ENCODE results near the gene TMEM82.

Gene TMEM82

DNA sequence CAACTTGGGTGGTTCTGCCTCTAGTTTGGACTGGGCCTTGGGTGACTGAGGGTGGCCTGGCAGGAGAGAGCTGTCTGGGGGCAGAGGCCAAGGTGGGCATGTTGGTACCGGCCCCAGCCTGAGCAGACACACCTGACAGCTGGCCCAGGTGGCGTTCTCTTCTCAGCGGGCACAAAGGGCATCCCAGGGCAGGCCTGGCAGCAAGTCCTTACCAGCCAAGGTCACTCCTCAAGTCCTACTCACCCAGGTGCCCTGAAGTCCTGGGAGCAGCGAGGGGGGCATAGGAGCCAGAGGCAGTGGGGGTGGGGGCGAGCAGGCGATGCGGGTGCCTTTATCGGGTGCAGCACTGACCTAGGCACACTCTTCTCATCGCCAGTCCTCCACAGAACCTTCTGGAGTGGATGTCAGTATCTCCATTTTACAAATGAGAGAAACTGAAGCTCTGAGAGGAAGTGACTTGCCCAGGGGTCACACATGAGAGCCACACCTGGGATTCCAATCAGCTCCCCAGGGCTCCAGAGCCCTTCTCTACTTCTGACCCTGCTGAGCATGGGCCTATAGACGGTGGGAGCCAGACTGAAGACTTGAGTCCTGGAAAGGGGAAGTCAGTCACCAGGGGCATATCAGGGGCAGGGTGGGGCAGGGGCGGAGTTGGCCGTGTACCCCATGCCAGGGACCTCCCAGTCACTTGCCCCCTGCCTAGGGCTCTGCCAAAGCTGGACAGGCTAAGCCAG is 6.8 kb upstream of the TMEM82 start:
- DNase-seq (ENCODE audit: low read depth in 2 of 3, low spot score in 2 of 3), result no peak

DNA sequence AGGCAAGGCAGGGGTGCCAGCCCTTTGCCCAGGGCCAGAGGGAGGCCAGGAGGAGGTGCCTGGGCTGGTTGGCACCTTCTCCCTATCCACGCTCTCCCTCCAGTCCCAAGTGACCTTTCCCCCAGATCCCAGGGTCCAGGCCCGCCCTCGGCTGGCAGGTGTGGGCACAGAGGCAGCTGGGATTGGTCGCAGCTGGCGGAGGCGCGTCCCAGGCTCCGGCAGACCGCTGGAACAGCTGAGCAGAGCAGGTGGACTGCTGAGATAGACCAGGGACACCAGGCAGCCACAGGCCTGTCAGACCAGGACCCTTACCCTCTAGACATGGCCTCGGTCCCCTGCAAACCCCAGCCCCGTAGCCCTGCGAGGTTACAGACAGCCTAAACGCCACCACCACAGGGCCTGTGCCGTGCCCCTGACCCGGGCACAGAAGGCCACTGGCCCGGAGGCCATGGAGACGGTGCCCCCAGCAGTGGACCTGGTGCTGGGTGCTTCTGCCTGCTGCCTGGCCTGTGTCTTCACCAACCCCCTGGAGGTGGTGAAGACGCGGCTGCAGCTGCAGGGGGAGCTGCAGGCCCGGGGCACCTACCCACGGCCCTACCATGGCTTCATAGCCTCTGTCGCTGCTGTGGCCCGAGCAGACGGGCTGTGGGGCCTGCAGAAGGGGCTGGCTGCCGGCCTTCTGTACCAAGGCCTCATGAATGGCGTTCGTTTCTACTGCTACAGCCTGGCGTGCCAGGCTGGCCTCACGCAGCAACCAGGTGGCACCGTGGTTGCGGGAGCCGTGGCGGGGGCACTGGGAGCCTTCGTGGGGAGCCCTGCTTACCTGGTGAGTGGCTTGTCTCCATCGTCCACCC is 6.0 kb upstream of the TMEM82 start, which contains the start of gene SLC25A34:
TSS of gene SLC25A34 (plus strand) at position 221 of the 854 bp plus-strand sequence. CDS start at position 449, 228 bp downstream.
- no peak for DNase-seq (ENCODE audit: low read depth in 2 of 3, low spot score in 2 of 3)

DNA sequence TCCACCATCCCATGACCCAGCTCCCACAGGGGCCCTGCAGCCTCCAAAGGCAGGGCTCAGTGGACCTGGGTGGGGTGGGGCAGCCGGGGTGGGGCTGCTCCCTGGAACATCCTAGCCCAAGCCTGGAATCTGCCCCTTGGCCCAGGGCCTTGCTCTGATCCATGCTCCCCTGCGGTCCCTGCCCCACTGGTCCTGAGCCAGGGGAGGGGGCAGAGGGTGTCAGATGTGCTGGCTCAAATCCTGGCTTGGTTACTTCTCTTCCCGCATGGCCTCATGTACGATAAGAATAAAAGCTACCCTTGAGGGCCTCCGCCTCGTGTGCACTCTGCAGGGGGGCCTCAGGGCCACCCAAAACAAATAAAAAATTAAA is 5.4 kb upstream of the TMEM82 start:
- DNase-seq (ENCODE audit: low read depth in 2 of 3, low spot score in 2 of 3), result no peak

DNA sequence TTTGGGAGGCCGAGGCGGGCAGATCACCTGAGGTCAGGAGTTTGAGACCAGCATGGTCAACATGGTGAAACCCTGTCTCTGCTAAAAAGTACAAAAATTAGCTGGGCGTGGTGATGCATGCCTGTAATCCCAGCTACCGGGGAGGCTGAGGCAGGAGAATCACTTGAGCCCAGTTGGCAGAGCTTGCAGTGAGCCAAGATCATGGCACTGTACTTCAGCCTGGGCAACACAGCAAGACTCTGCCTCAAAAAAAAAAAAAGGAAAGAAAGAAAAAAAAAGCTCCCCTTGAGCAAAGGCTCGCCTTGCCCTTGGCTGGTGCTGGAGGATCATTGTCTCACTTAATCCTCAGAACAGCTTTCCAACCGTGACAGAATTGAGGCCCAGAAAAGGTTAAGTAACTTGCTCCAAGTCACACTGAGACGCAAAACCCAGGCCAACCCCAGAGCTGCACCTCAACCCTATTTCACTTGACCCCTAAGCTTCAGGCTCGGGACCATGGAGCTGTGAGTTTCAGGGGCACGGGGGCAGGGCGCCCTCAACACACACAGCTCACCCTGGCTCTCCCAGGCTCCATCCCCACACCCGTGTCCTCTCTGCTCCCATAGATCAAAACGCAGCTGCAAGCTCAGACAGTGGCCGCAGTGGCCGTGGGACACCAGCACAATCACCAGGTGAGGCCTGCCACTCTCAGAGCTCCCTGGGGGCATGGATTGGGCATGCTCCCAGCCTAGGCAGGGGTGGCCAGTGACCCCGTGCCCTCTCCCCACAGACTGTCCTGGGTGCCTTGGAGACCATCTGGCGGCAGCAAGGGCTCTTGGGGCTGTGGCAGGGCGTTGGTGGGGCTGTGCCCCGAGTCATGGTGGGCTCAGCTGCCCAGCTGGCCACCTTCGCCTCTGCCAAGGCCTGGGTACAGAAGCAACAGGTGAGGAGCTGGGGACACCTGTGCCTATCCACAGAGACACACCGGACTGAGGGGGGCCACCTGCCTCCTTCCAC is 4.7 kb upstream of the TMEM82 start:
- no peak for DNase-seq (ENCODE audit: low read depth in 2 of 3, low spot score in 2 of 3)

DNA sequence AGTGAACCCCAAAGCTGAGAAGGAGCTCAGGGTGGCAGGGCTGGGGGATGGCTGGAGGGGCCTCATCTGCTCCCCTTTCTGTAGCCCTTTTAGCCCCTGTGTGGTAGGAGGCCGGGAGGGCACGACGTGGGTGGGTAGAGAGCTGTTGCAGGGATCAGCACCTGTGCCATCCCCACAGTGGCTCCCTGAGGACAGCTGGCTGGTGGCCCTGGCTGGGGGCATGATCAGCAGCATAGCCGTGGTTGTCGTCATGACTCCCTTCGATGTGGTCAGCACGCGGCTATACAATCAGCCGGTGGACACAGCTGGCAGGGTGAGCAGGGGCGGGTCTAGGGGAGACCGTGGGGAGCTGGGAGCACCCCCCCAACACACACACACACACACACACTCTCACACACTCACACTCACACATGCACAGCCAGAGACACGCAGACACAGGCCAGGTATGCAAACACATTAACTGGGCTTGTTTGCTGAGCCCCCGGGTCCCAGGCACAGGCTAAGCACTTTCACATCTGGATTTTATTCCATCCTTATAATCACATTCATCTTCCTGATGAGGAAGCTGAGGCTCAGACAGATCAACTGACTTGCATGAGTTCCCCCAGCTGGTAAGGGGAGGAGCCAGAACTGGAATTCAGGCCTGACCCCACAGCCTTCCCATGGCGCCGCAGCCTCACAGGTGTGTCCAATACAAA is 3.7 kb upstream of the TMEM82 start:
- DNase-seq (ENCODE audit: low read depth in 2 of 3, low spot score in 2 of 3), result no peak

DNA sequence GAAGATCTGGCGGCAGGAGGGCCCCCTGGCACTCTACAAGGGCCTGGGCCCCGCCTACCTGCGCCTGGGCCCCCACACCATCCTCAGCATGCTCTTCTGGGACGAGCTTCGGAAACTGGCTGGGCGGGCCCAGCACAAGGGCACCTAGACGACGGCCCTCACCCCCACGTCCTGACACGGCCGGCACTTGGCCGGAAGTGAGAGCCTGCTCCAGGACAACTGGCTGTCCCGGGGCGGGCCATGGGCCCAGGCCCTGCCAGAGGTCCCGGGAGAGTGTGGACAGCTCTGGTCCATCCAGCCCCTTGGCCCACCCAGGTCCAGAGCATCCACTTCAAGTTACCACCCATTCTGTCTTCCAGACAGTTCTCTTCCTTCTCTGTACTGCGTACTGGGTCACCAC is 3.0 kb upstream of the TMEM82 start:
- no peak for DNase-seq (ENCODE audit: low read depth in 2 of 3, low spot score in 2 of 3)

DNA sequence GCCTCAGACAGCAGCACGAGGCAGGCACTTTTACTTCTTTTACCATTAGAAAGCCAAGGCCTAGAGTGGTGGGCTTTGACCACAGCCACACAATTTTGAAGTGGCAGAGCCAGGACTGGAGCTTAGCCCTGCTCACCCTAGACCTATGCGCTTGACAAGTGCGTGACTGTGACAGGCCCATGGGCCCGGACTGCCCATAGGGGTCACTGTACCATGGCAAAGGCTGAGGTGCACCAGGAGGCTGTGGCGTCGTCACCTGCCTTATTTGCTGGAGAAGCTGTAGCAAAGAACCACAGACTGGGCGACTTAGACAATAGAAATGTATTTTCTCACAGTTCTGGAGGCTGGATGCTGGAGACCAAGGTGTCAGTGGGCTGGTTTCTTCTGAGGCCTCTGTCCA is 2.6 kb upstream of the TMEM82 start:
- no peak for DNase-seq (ENCODE audit: low read depth in 2 of 3, low spot score in 2 of 3)

DNA sequence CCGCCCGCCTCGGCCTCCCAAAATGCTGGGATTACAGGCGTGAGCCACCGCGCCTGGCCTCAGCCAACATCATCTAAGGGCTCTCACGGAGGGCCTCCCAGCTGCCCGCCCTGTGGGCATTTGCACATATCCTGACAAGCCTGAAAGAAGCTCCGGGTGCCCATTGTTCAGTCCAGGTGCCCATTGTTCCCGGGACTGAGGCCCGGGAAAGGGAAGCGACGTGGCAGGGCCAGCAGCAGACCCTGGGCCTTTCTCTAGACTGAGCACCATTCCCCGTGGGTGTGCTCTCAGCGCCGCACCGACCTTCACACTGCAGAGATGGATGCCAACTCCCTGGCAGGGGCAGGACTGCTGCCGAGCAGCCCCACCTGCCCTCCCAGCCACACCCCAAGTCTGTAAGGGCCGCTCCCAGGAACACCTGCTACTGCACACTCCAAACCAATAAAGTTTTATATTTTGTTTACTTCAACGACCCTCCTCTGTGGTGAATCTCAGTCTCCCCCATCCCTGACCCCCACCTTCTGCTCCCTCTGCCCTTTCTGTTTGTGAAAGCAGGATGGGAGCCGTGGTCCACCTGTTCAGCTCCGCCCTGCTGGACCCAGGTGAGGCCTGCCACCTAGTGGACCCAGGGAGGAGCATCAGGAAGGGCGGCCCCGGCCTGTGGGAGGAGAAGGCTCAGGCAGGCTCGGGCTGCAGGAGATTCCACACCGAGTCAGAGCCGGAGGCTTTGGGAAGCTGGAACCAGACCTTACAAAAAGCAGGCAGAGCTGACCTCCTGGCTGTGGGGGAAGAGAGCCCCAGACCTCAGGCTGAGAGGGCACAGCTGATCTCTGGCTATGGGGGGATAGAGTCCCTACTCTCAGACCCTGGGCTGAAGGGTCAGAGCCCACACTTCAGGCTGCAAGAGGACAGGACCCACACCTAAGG is 1.1 kb upstream of the TMEM82 start:
- DNase-seq (ENCODE audit: low read depth in 2 of 3, low spot score in 2 of 3), result peak; percentile 33 to 45 (median 34)

DNA sequence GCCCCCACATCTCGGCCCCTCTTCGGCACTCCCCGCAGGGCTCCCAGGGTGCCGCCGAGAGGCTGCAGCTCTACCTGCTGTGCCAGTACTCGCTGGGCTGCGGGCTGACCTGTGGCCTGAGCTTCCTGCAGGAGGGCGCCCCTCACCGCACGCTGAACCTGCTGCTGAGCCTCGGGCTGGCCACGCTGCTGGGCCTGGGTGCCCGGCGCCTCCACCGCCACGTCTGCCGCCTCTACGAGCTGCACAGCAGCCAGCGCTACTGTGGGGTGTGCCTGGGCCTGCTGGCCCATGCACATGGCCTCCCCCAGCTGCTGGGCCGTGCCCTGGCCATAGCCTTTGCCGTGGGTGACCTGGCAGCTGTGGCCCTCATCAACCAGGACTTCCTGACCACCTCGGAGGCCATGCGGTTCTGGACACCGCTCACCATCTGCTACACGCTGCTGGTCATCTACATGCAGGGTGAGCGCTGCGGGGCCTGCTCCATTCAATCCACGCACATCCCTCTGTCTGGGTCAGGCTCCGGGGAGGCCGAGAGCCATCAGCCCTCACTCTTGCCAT is 1.9 kb downstream of the TMEM82 start:
- no peak for DNase-seq (ENCODE audit: low read depth in 2 of 3, low spot score in 2 of 3)

DNA sequence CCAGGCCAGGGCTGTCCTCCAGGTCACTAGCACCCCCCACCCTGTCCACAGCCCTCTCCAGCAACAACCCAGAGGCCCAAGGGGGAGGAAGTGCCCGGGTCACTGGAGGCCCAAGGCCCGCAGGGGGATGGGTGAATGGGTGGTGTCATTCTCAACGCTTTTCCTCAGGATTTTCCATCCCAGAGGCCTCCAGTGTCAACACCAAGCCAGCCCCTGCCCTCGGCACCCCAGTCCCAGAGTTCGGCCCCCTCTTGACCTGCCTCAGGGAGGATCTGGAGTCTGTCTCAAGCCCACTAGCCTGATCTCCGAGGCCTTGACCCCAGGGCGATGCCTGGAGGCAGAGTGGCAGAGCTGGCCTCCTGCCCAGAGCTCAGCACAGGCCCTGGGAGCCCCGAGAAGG is 5.1 kb downstream of the TMEM82 start:
- no peak for DNase-seq (ENCODE audit: low read depth in 2 of 3, low spot score in 2 of 3)

DNA sequence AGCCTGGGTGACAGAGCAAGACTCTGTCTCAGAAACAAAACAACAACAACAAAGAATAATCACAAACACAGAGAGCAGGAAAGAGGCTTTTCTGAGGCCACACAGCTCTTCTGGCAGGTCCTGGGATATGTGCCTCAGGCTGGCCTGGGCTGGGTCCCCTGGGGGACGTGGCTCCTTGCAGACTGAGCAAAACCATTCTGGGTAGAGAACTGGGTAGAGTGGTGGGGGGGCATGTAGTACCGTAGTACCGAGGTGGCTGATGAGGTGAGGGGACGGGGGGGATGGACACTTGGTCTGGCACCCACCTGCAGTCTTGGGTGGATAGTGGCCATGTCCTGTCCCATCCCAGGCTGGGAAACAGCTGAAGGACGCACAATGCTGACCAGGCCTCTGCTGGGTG is 6.0 kb downstream of the TMEM82 start:
- no peak for DNase-seq (ENCODE audit: low read depth in 2 of 3, low spot score in 2 of 3)

DNA sequence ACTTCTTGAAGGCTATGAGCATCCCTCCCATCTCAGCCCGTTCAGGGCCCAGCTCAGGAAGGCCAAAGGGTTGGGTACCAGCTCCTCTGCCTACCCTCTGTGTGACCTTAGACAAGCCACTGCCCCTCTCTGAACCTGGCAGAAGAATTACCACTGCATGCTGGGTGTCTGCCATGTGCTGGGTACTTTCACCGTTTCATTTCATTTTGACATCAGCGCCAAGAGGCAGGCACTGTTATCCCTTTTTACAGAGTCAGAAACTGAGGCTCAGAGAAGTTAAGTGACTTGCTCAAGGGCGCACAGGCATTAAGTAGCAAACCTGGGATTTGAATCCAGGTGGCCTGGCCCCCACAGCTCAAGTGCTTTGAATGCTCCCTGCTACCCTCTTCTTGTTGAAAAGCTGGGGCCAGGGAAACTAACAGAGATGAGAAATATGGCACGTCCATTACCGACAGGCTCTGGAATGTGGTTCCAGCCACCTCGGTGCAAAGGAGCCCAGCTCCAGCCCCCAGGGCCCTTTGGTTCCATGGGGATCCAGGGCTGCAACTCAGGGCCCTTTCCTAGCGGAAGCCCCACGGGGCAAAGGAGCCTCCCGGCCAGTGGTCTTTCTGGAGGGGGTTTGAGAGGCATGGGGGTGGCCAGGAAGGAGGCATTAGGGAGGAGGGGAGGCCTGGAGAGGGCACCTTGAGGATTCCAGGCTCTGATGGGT is 6.5 kb downstream of the TMEM82 start:
- no peak for DNase-seq (ENCODE audit: low read depth in 2 of 3, low spot score in 2 of 3)

DNA sequence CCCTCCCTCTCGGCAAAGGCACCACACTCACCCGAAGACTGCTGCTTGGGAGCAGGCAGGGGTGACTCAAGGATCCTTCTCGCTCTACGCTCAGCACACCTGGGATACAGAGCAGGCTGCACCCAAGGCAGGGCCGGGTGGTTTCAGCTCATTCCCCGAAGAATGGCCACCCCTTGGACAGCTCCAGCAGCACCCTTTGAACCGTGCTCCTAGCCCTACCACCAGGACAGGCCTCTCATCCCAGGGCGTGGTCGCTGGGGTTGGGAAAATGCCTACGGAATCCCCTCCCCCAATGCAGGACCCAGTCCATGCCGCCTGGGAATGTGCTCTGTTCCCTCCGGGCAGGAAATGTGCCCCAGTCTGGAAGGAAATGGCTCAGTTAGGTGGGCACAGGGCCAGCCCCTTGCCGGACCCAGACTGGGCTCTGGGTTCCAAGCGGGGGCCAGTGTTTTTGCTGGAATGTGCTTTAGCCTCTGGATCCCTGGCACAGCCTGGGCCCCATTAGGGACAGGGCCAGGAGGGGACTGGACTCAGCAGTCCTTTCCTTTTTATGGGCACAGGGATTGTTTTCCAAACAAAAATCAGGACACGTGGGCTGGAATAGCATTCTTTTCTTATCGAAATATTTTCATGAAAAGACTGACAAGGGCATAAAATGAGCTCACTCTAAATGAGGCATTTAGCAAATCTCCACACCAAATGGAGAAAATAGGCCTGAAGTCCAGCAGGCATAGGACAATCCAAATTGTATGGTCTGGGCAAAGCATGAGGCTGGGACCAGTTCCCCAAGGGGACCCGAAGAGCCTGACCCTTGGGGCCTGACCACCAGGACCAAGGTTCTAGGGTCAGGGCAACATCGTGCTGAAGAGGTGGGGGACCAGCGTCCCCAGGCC is 7.3 kb downstream of the TMEM82 start:
- DNase-seq (ENCODE audit: low read depth in 2 of 3, low spot score in 2 of 3), result no peak

DNA sequence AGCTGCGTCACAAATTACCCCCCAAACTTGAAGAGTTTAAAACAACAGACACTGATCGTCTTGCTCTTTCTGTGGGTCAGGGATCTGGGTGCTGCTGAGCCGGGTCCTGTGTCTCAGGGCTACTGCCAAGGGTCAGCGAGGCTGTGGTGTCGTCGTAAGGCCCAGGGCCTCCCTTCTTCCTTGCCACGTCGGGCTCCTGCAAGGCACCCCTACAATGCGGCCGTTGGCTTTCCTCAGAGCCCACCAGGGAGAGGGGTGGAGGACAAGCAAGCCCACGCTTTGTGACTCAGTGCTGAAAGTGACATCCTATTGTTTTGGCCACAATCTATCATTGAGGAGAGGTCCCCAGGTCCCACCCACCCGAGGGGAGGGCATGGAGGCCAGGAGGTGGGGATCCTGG is 8.6 kb downstream of the TMEM82 start:
- no peak for DNase-seq (ENCODE audit: low read depth in 2 of 3, low spot score in 2 of 3)

DNA sequence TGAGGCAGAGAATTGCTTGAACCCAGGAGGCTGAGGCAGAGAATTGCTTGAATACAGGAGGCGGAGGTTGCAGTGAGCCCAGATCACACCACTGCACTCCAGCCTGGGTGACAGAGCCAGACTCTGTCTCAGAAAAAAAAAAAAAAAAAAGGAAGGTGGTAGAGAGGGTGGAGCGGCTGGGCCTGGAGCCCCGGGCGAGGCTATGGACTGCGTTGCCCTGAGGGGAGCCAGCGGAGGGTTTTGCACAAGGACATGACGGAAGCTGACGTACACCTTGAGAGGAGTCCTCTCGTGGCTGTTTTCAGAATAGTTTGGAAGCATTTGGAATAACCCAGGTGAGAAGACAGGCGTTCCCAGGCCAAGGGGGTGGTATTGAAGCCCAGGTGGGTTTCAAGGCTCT is 9.4 kb downstream of the TMEM82 start:
- DNase-seq (ENCODE audit: low read depth in 2 of 3, low spot score in 2 of 3), result no peak

DNA sequence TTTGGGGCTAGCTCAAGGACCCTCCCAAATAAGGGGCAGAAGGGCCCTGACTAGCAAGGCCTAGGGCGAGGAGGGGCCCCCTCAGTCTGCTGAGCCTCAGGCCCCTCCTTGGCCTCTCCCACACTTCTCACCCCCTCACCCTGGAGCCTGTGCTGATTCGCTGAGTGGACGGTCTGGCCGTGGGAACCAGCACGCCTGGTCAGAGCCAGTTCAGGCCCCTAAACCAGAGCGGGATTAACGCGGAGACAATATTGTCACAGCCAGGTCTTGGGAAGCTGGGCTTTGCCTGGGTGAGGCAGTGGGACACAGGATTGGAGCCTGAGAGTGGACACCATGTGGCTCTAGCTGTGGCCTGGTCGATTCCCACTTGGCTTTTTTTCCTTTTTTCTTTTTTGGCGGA is 11.5 kb downstream of the TMEM82 start:
- no peak for DNase-seq (ENCODE audit: low read depth in 2 of 3, low spot score in 2 of 3)

DNA sequence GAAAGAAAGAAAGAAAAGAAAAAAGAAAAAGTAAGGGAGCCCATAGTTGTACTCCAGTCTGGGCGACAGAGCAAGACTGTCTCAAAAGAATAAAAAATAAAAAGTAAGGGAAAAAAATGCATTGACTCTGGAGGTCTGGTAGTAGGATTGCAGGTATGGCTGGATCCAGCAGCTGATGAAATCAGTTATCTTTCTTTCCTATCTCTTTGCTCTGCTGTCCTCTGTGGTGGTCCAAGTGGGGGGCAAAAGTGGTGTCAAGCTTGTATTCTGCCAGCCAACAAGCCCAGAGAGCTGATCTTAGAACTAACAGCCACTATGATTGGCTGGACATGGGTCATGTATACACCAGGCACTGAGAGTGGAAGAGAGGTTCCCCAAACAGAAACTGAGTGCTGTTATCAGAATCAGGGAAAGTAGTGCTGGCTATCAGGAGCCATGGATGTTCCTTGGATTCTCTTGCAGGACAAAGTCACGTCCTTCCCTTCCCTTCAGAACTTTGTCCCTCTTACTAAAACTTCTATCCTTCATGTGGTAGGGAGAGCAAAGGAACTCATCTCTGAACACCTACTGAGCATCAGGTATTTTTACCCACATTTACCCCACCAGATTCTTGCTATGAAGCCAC is 12.8 kb downstream of the TMEM82 start:
- no peak for DNase-seq (ENCODE audit: low read depth in 2 of 3, low spot score in 2 of 3)

Data from activated CD8-positive, alpha-beta memory T cell treated with anti-CD3 and anti-CD28 coated beads for 48 hours (primary cell).